Neuronal stem cell (in vitro differentiated cells): ENCODE data around the gene PLOD3.
A peak's percentile ranks its signal among the peaks of the same experiment; 100 is the strongest.
"Not testable (repeated sequence)": the region's sequence is repeated elsewhere in the genome, so short reads cannot be mapped to it uniquely, and the experiment has no call there.

Experiments
- DNase-seq: peaks from one replicate; pipeline ENCODE4 v3.0.0-alpha.2; 2013; ENCODE audit warnings: low spot score
- H2AFZ ChIP-seq: one replicate; pipeline ENCODE4 v1.6.1; 2013; ENCODE audit warnings: mild to moderate bottlenecking, low read length, inconsistent platforms
- H2AK5ac ChIP-seq: 2 replicates; pipeline ENCODE4 v1.6.1; 2013; ENCODE audit warnings: low read depth, mild to moderate bottlenecking, inconsistent platforms, low read length, moderate library complexity, mixed read lengths
- H2BK120ac ChIP-seq: 2 replicates; pipeline ENCODE4 v1.6.1; 2013; ENCODE audit warnings: low read depth, mild to moderate bottlenecking, inconsistent platforms, low read length, moderate library complexity, mixed read lengths
- H2BK12ac ChIP-seq: one replicate; pipeline ENCODE4 v1.6.1; 2013; ENCODE audit warnings: low read length, inconsistent platforms
- H2BK15ac ChIP-seq: 2 replicates; pipeline ENCODE4 v1.6.1; 2013; ENCODE audit warnings: mild to moderate bottlenecking, low read length, inconsistent platforms, mixed read lengths
- H2BK5ac ChIP-seq: one replicate; pipeline ENCODE4 v1.6.1; 2013; ENCODE audit warnings: inconsistent platforms, mild to moderate bottlenecking, low read length, moderate library complexity
- H3K14ac ChIP-seq: one replicate; pipeline ENCODE4 v1.6.1; 2013; ENCODE audit warnings: low read length, inconsistent platforms
- H3K18ac ChIP-seq: 2 replicates; pipeline ENCODE4 v1.6.1; 2013; ENCODE audit warnings: low read length, inconsistent platforms
- H3K23ac ChIP-seq: 2 replicates; pipeline ENCODE4 v1.6.1; 2013; ENCODE audit warnings: low read depth, mild to moderate bottlenecking, mixed read lengths, low read length, inconsistent platforms; ENCODE audit not compliant: poor library complexity
- H3K27ac ChIP-seq: replicated peaks from 3 replicates; pipeline ENCODE4 v1.5.1; 2013; ENCODE audit warnings: low read length, inconsistent platforms
- H3K27me3 ChIP-seq, 3 experiments: 2 replicates each; pipeline ENCODE4 v1.6.1; 2013; ENCODE audit warnings: low read length in 3 of 3, mild to moderate bottlenecking in 2 of 3, inconsistent platforms in 1 of 3, low read depth in 1 of 3, mixed read lengths in 1 of 3, moderate library complexity in 1 of 3; ENCODE audit not compliant: control insufficient read depth in 3 of 3, insufficient read depth in 3 of 3
- H3K36me3 ChIP-seq, 2 donors: replicated peaks in 1 of 2; 2 replicates each; pipeline ENCODE4 v1.6.1; 2013; ENCODE audit warnings: low read length in 2 of 2; ENCODE audit not compliant: control insufficient read depth in 2 of 2, insufficient read depth in 2 of 2
- H3K4ac ChIP-seq: 2 replicates; pipeline ENCODE4 v1.6.1; 2013; ENCODE audit warnings: inconsistent platforms, mild to moderate bottlenecking, low read length, moderate library complexity
- H3K4me1 ChIP-seq, 2 donors: 1 replicate in 1 of 2; 2 replicates in 1 of 2; pipeline ENCODE4 v1.6.1; 2013; ENCODE audit warnings: low read length in 2 of 2, low read depth in 1 of 2; ENCODE audit not compliant: control insufficient read depth in 2 of 2, insufficient read depth in 1 of 2
- H3K4me2 ChIP-seq: one replicate; pipeline ENCODE4 v1.6.1; 2013; ENCODE audit warnings: mild to moderate bottlenecking, low read length, inconsistent platforms; ENCODE audit not compliant: insufficient read depth, poor library complexity, severe bottlenecking
- H3K4me3 ChIP-seq, 2 donors: 2 replicates each; pipeline ENCODE4 v1.5.1; 2013; ENCODE audit warnings: low read length in 2 of 2, mild to moderate bottlenecking in 2 of 2, inconsistent platforms in 1 of 2, moderate library complexity in 1 of 2
- H3K79me1 ChIP-seq: one replicate; pipeline ENCODE4 v1.6.1; 2013; ENCODE audit warnings: low read depth, mild to moderate bottlenecking, inconsistent platforms, low read length, moderate library complexity
- H3K9ac ChIP-seq: one replicate; pipeline ENCODE4 v1.6.1; 2013; ENCODE audit warnings: mild to moderate bottlenecking, low read depth, low read length, inconsistent platforms; ENCODE audit not compliant: poor library complexity
- H3K9me3 ChIP-seq, 2 donors: replicated peaks in 1 of 2; 2 replicates each; pipeline versions ENCODE3 to v1.6.1; 2013; ENCODE audit warnings: low read length in 2 of 2, mild to moderate bottlenecking in 2 of 2, inconsistent platforms in 1 of 2, low read depth in 1 of 2, mixed read lengths in 1 of 2, moderate library complexity in 1 of 2; ENCODE audit not compliant: control insufficient read depth in 2 of 2, insufficient read depth in 1 of 2
- H4K8ac ChIP-seq: one replicate; pipeline ENCODE4 v1.6.1; 2013; ENCODE audit warnings: low read depth, mild to moderate bottlenecking, inconsistent platforms, low read length, moderate library complexity
- H4K91ac ChIP-seq: one replicate; pipeline ENCODE4 v1.6.1; 2013; ENCODE audit warnings: low read length, low read depth, mild to moderate bottlenecking, inconsistent platforms; ENCODE audit not compliant: poor library complexity
- WGBS, 2 donors: extraction: QIAGEN DNeasy Blood & Tissue Kit; methylation state at CpG; one replicate each; pipeline ENCODE4 v1.1.7; 2013; ENCODE audit warnings: missing lambda C conversion rate in 2 of 2, mixed read lengths in 1 of 2; ENCODE audit not compliant: insufficient read length in 2 of 2, insufficient replicate concordance in 1 of 2; ENCODE audit errors: extremely low coverage in 2 of 2; 5-methylcytosine and 5-hydroxymethylcytosine counted together

The PLOD3 gene

GRCh38 chr7:101258243-101258731 is 40.9 kb upstream of the PLOD3 start:
- H2AK5ac ChIP-seq, result no peak overlapping the region
- no peak overlapping the region for H2BK5ac ChIP-seq
- H2BK12ac ChIP-seq, result no peak overlapping the region
- no CpG with 5 or more reads among the region's 7 CpGs for WGBS, 2 donors
- no peak overlapping the region for H3K23ac ChIP-seq
- no peaks in the 10 kb centered on the region for H3K4me1 ChIP-seq
- H3K79me1 ChIP-seq, result no peaks in the 10 kb centered on the region
- DNase-seq, result no peak
- no peak overlapping the region for H2BK120ac ChIP-seq
- H3K4me2 ChIP-seq, result no peak overlapping the region
- H3K4me3 ChIP-seq, result no peak overlapping the region
- no peak overlapping the region for H4K91ac ChIP-seq
- H3K27me3 ChIP-seq, result no peaks in the 10 kb centered on the region
- H3K4ac ChIP-seq, result no peak overlapping the region
- no peak overlapping the region for H2AFZ ChIP-seq
- H3K27ac ChIP-seq, result no peak overlapping the region
- H4K8ac ChIP-seq, result no peak overlapping the region
- H3K36me3 ChIP-seq, result no peaks in the 10 kb centered on the region
- no peaks in the 10 kb centered on the region for H3K9me3 ChIP-seq
- no peak overlapping the region for H3K9ac ChIP-seq
- H3K18ac ChIP-seq, result no peak overlapping the region
- no peak overlapping the region for H2BK15ac ChIP-seq
- no peak overlapping the region for H3K14ac ChIP-seq

- no peak for DNase-seq
Measured at GRCh38 chr7:101255796-101256195, 38.4 kb upstream of the PLOD3 start.

GRCh38 chr7:101253199-101253598 is 35.8 kb upstream of the PLOD3 start:
- not testable (repeated sequence) for H2BK12ac ChIP-seq, DNase-seq, H3K79me1 ChIP-seq, H3K23ac ChIP-seq, H3K27ac ChIP-seq, H3K4ac ChIP-seq, H2BK5ac ChIP-seq, H4K8ac ChIP-seq, H2BK15ac ChIP-seq, H3K9ac ChIP-seq, H3K14ac ChIP-seq, H3K27me3 ChIP-seq, H3K4me3 ChIP-seq, H2BK120ac ChIP-seq, H2AK5ac ChIP-seq, H4K91ac ChIP-seq, H3K18ac ChIP-seq, H3K4me1 ChIP-seq, H3K9me3 ChIP-seq
- no CpG with 5 or more reads among the region's 5 CpGs for WGBS, 2 donors
- H2AFZ ChIP-seq, result peak overlapping the region; percentile 91
- peak overlapping the region; percentile 25 for H3K4me2 ChIP-seq
- peaks cover 1 to 19% of the 10 kb centered on the region in 2 donors for H3K36me3 ChIP-seq

More at GRCh38 chr7:101255796-101256195, 38.4 kb upstream of the PLOD3 start:
- no peak overlapping the region for H3K4me3 ChIP-seq
- H2AFZ ChIP-seq, result no peak overlapping the region
- WGBS, 2 donors, result no CpG with 5 or more reads among the region's 4 CpGs
- H3K27me3 ChIP-seq, result no peaks in the 10 kb centered on the region
- no peak overlapping the region for H4K91ac ChIP-seq
- no peak overlapping the region for H3K18ac ChIP-seq
- no peak overlapping the region for H3K4ac ChIP-seq
- H3K36me3 ChIP-seq, result peaks cover 0 to under 1% of the 10 kb centered on the region in 2 donors
- no peak overlapping the region for H2AK5ac ChIP-seq
- H4K8ac ChIP-seq, result no peak overlapping the region
- no peak overlapping the region for H3K9ac ChIP-seq
- H2BK12ac ChIP-seq, result no peak overlapping the region
- no peak overlapping the region for H2BK5ac ChIP-seq
- no peak overlapping the region for H3K4me2 ChIP-seq
- H3K14ac ChIP-seq, result no peak overlapping the region
- no peak overlapping the region for H3K27ac ChIP-seq
- H3K4me1 ChIP-seq, result peaks cover 3% of the 10 kb centered on the region in 2 donors
- H3K23ac ChIP-seq, result no peak overlapping the region
- H3K9me3 ChIP-seq, result no peaks in the 10 kb centered on the region
- H3K79me1 ChIP-seq, result peaks cover 3% of the 10 kb centered on the region
- H2BK15ac ChIP-seq, result no peak overlapping the region
- H2BK120ac ChIP-seq, result no peak overlapping the region

- no peaks in the 10 kb centered on the region for H3K9me3 ChIP-seq
- no peak overlapping the region for H2BK120ac ChIP-seq
- peak overlapping the region; percentile 85 to 88 for H3K4me3 ChIP-seq
- no peaks in the 10 kb centered on the region for H3K27me3 ChIP-seq
- no peak overlapping the region for H4K91ac ChIP-seq
- peaks cover 3% of the 10 kb centered on the region in 2 donors for H3K4me1 ChIP-seq
- H2BK12ac ChIP-seq, result no peak overlapping the region
- peak overlapping the region; percentile 91 for H2AFZ ChIP-seq
- peak overlapping the region; percentile 60 for H3K23ac ChIP-seq
- H3K9ac ChIP-seq, result peak overlapping the region; percentile 95
- no peak overlapping the region for H2BK15ac ChIP-seq
- peak overlapping the region; percentile 63 for H3K14ac ChIP-seq
- H4K8ac ChIP-seq, result no peak overlapping the region
- WGBS, 2 donors, result no CpG with 5 or more reads among the region's 55 CpGs
- peak overlapping the region; percentile 79 for H3K4me2 ChIP-seq
- H3K27ac ChIP-seq, result no peak overlapping the region
- no peak overlapping the region for H2AK5ac ChIP-seq
- H3K4ac ChIP-seq, result no peak overlapping the region
- H2BK5ac ChIP-seq, result no peak overlapping the region
- H3K79me1 ChIP-seq, result peaks cover 3% of the 10 kb centered on the region
- peak overlapping the region; percentile 93 for H3K18ac ChIP-seq
- H3K36me3 ChIP-seq, result peaks cover 1 to 22% of the 10 kb centered on the region in 2 donors
- DNase-seq, result peak; percentile 96
Measured at GRCh38 chr7:101251871-101252659, 34.7 kb upstream of the PLOD3 start.
